Endothelial cell (in vitro differentiated cells): Measurements from ENCODE around the gene KCNG2. TPM values are rescaled to one million over a fixed set of nuclear protein-coding genes. Genes with fewer than 3 reads are reported as not detected.

ENCODE experiments used
- DNase-seq: peaks from one replicate; pipeline ENCODE4 v3.0.0; 2021; ENCODE audit warnings: low spot score
- H3K27ac Mint-ChIP-seq: one replicate; pipeline ENCODE4 v1.8.0; 2021; ENCODE audit warnings: mixed read lengths, inconsistent platforms; ENCODE audit not compliant: unreplicated experiment
- H3K27me3 Mint-ChIP-seq: one replicate; pipeline ENCODE4 v1.8.0; 2021; ENCODE audit warnings: mild to moderate bottlenecking, moderate library complexity, mixed read lengths, inconsistent platforms; ENCODE audit not compliant: unreplicated experiment
- H3K36me3 Mint-ChIP-seq: one replicate; pipeline ENCODE4 v1.8.0; 2021; ENCODE audit warnings: mild to moderate bottlenecking, low read depth, mixed read lengths, inconsistent platforms; ENCODE audit not compliant: unreplicated experiment
- H3K4me1 Mint-ChIP-seq: one replicate; pipeline ENCODE4 v1.8.0; 2021; ENCODE audit warnings: mild to moderate bottlenecking, mixed read lengths, inconsistent platforms; ENCODE audit not compliant: unreplicated experiment
- H3K4me3 Mint-ChIP-seq: one replicate; pipeline ENCODE4 v1.8.0; 2021; ENCODE audit warnings: mild to moderate bottlenecking, mixed read lengths, inconsistent platforms; ENCODE audit not compliant: unreplicated experiment
- H3K9me3 Mint-ChIP-seq: one replicate; pipeline ENCODE4 v1.8.0; 2021; ENCODE audit warnings: mixed read lengths, inconsistent platforms; ENCODE audit not compliant: unreplicated experiment
- CTCF ChIP-seq: fragments of 200-600 bp; sonication (generic); IDR thresholded peaks from one replicate; pipeline ENCODE4 v1.5.0; 2021; ENCODE audit warnings: antibody characterized with exemption; ENCODE audit not compliant: unreplicated experiment
- total RNA-seq: library from RNA; stranded (reverse); fragmentation: NEBNext Ultra II Directional; extraction: Animal tissue kit (Norgen Biotek cat#: 25700); gene quantifications from one replicate; pipeline ENCODE4 v1.2.1, GENCODE V29; 2021; ENCODE audit not compliant: unreplicated experiment

Gene KCNG2
- total RNA-seq, 1 donor from 2014 or later, result 0.56 TPM

- Mint-ChIP-seq H3K27me3 (peaks cover 3% of the 10 kb centered on the region), H3K4me1 (no peaks in the 10 kb centered on the region), H3K27ac (no peak overlapping the region), H3K4me3 (no peak overlapping the region), H3K36me3 (peaks cover 3% of the 10 kb centered on the region), H3K9me3 (peaks cover 2% of the 10 kb centered on the region)
- TF ChIP-seq CTCF, result no peak
- no peak for DNase-seq
These were observed 85.9 kb downstream of the KCNG2 start for GRCh38 chr18:79883461-79884293.

- no peak for DNase-seq
- H3K36me3 Mint-ChIP-seq, result peaks cover 10% of the 10 kb centered on the region
These were observed 86.7 kb downstream of the KCNG2 start for GRCh38 chr18:79884294-79884962.

GRCh38 chr18:79884963-79885728 lies 87.4 kb downstream of the KCNG2 start:
- H3K4me3 Mint-ChIP-seq, result no peak overlapping the region
- peaks cover 8% of the 10 kb centered on the region for H3K27me3 Mint-ChIP-seq
- peaks cover 12% of the 10 kb centered on the region for H3K9me3 Mint-ChIP-seq
- no peak for DNase-seq
- H3K27ac Mint-ChIP-seq, result no peak overlapping the region
- peaks cover 14% of the 10 kb centered on the region for H3K36me3 Mint-ChIP-seq
- TF ChIP-seq CTCF, result no peak
- no peaks in the 10 kb centered on the region for H3K4me1 Mint-ChIP-seq

More at GRCh38 chr18:79884294-79884962, 86.7 kb downstream of the KCNG2 start:
- Mint-ChIP-seq H3K27me3 (peaks cover 8% of the 10 kb centered on the region), H3K27ac (no peak overlapping the region), H3K4me1 (no peaks in the 10 kb centered on the region), H3K9me3 (peaks cover 7% of the 10 kb centered on the region), H3K4me3 (no peak overlapping the region)
- no peak for TF ChIP-seq CTCF

- H3K36me3 Mint-ChIP-seq, result peaks cover 20% of the 10 kb centered on the region
- H3K27me3 Mint-ChIP-seq, result peaks cover 10% of the 10 kb centered on the region
- no peak overlapping the region for H3K4me3 Mint-ChIP-seq
- no peak for DNase-seq
- peaks cover 19% of the 10 kb centered on the region for H3K9me3 Mint-ChIP-seq
- no peak overlapping the region for H3K27ac Mint-ChIP-seq
- H3K4me1 Mint-ChIP-seq, result no peaks in the 10 kb centered on the region
- TF ChIP-seq CTCF, result no peak
These were observed 89.7 kb downstream of the KCNG2 start for GRCh38 chr18:79887181-79888000.
